Suppressor macrophage treated with lipopolysaccharide for 1 hour (primary cell): ENCODE measurements around the gene CNTN4.
"Not testable (repeated sequence)": the region's sequence is repeated elsewhere in the genome, so short reads cannot be mapped to it uniquely, and the experiment has no call there.

Source experiments
- DNase-seq, 3 donors: peaks; one replicate each; pipeline ENCODE4 v3.0.0-alpha.2; 2020 to 2022

Gene CNTN4

DNA sequence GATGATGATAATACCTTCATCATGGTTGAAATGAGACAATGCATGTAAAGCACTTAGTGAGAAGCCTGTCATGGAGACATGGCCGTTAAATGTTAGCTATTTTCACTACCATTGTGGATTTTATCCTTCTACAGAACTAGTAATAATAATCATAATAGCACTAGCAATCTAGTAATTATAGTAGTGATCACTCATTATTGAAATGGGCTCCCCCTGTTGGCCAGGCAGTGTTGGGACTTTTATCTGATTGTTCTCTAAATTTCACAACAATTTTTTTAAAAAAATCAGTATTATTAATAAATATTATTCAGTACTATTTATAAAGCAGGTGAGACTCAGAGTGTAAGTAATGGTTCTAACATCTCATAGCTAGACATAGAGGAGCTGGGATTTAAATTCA lies 615.3 kb downstream of the CNTN4 start:
- DNase-seq, result peak in 1 of 3 donors; percentile 0

DNA sequence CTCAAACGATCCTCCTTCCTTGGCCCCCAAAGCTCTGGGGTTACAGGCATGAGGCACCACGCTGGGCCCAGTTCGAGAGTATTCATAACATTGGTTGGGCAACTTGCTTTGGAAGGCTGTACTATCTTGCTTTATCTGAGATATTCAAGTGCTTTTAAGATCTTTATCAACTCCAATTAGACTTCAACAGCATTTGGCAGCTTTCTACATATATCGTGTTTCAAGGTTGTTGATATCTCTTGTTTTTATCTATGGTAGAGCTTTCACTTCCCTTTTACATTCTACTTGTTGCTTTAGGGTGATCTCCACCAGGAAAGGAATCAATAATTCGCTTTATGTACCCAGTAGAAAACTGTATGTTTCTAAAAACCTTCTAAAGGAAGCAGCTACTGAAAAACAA lies 616.2 kb downstream of the CNTN4 start:
- no peak for DNase-seq

- DNase-seq, result no peak
These were observed 628.4 kb downstream of the CNTN4 start for GRCh38 chr3:2727101-2727500.

DNA sequence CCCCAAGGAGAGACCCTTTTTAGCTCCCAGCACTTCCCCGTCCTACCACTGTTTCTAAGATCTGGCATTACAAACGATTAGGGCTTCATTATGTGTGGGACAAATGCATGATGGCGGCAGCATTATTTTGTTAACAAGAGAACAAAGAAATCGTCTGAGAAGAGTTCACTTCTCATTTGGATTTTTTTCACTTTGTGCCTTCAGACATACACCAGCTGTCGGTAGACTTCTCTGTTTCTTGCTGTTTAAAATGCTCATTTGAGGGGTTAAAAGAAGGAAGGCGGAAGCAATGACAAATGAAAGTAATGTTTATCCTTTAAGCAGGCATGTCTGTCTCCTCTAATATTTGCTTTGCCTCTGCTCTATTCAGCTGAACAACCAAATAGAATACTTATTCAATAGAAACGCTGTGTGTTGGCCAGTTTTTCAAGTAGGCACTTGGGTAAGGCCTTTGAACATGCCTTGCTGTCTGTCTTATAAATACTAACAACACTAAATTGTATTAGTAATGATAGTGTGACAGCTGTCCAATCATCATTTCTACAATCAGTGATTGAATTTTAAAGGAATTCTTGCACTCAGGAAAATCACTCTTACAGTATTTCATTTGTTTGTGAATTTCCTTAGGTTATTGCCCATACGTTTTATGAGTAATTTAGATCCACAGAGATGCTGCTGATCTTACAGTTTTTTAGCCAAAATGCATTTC lies 629.1 kb downstream of the CNTN4 start:
- no peak for DNase-seq

DNA sequence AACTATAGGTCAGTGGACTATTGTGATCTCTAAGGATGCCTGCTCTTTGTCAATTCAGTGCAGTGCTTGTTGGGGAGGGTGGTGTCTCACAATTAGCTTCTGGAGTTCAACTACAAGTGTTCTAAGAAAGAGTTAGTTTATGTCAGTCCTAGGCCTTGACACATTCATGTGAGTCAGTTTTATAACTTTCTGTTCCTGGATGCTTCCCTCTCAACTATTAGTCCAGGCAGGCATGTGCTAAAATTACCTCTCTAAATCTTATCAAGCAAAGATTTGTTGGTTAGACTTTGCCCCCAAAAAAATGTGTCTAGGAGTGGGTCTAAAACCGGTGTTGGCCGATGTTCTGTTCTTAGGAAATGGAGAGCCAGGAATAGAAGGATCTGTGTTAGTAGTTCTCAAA lies 633.2 kb downstream of the CNTN4 start:
- no peak for DNase-seq

DNA sequence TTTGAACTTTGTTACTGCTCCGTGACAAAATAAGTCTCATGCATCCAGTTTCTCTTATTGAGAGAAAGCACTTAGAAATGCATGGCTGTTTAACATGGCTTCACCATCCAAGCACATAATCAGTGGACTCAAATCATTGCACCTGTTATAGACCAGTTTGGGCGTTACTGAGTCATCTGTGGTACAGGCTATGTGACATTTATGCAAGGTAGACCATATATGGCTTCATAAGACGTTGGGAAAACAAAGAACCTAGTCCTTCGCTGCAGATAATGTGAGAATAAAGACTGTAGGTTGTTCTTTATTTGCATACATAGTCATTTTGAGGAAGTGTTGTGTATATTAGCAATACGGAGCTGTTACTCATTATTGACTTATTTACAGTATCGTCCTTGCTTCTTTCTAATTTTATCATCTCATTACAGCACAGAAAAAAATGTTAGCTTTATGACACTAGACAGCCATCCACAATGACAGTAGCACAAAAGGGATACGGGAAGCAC lies 636.8 kb downstream of the CNTN4 start:
- DNase-seq, result no peak

- no peak for DNase-seq
These were observed 642.9 kb downstream of the CNTN4 start for GRCh38 chr3:2741516-2741915.

GRCh38 chr3:2765002-2765579 lies 666.4 kb downstream of the CNTN4 start:
- no peak for DNase-seq

DNA sequence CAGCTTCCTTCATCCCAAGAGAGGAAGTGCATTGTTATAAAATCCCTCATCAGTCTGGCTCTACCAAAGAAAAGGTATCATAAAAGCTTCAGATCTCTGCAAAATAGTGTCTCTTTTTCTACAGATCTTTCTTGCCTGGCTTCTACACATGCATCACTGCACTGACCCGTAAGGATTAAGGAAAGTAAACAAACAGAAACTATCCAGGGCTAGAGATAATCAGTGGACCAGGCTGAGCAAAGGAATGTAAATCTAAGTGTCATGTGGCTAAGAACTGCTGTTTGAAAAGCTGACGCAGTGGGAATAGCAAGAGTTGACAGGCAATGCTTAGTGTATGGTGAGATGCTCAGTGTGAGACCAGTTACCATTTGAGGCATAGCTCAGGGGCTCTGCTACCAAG lies 671.8 kb downstream of the CNTN4 start:
- no peak for DNase-seq

GRCh38 chr3:2771193-2771592 lies 672.5 kb downstream of the CNTN4 start:
- DNase-seq, result no peak

GRCh38 chr3:2771741-2772140 lies 673.1 kb downstream of the CNTN4 start:
- DNase-seq, result no peak

DNA sequence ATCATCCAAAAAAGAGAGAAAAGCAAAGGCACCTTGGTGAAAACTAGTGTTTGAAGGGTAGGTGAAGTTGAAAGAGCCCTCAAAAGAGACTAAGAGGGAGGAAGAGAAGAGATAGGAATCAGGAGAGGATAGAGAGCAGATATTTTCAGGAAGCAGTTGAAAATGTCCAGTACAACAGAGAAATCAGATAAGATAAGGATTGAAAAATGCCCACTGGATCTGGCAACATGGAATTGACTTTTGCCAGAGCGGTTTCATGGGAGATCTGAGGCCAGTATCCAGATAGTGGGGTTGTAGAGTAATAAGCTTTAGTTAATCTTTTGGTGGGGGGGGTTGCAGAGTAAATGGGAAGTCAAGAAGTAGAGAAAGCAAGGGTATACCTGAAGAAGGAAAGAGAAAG lies 674.1 kb downstream of the CNTN4 start:
- no peak for DNase-seq

GRCh38 chr3:2774481-2775249 lies 676.0 kb downstream of the CNTN4 start:
- no peak for DNase-seq

DNA sequence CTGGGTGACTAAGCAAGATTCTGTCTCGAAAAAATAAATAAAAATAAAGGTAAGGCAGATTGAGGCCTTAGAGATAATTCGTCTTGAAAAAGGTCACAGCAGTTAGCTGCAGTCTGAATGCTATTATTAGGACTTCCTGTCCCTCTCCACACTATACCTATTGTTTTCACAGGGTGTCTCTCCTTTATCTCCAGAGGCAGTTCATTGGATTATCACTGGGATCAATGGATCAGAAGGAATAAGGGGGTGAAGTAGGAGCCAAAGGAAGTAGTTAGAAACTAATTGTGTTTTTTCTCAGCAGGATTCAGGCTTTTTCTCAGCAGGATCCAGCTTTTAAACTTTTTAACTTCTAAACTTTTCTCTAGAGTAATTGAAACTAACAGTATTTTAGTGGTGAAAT lies 684.6 kb downstream of the CNTN4 start:
- DNase-seq, result no peak

DNA sequence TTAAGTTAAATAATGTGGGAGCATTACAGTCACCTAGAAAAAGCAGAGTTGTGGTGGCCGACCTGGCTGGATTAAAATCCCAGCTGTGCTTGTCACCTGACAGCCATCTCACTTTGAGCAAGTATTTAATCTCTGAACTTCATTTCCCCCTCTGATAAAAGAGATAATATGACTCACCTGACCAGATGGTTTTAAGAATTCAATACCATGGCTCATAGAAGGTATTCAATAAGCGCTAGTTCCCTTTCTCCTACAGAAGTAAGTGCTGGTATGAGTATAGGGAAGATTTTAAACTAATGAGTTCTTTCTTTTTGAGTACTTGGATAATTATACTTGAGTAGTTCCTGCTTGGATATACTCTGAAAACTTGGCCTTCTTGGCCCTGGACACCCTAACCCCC lies 686.0 kb downstream of the CNTN4 start:
- no peak for DNase-seq

- no peak for DNase-seq
These were observed 691.7 kb downstream of the CNTN4 start for GRCh38 chr3:2790266-2790815.

- DNase-seq, result no peak
These were observed 693.8 kb downstream of the CNTN4 start for GRCh38 chr3:2792432-2792831.

- DNase-seq, result no peak
These were observed 695.3 kb downstream of the CNTN4 start for GRCh38 chr3:2793987-2794386.

DNA sequence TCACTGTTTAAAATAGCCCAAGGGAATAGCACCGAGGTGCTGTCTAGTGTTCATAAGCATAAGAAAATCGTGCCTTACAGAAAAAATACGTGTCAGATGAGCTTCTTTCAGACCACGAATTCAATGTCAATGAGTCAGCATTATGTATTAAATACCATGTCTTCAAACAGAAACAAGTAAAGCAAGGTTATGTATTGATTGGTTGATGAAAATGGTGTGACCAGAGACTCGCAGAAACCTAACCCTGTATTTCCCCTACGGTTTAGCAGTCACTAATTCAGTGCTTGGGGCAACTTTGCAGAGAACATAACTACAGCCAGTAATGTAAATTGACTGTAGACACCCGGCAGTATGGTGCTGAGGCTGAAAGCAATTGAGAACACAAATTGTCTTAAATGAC lies 703.8 kb downstream of the CNTN4 start:
- no peak for DNase-seq

DNA sequence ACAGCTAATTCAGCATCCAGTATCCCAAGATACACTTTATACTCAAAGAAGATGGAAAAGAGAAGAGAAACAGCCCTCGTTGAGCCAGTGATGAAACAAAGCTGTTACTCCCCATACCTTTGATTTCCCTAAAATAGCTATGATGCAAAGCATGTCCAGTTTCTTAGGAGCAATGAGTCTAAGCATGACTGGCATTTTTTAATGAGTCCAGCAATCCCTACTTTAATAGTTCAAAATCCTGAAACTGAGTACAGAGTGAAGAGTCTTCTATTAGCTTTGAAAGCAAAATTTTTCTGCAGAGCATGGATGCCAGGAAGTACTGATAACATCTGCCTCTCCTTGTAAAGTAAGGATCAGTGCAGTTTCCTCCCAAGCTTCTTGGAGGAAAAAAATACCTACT lies 708.8 kb downstream of the CNTN4 start:
- DNase-seq, result no peak

DNA sequence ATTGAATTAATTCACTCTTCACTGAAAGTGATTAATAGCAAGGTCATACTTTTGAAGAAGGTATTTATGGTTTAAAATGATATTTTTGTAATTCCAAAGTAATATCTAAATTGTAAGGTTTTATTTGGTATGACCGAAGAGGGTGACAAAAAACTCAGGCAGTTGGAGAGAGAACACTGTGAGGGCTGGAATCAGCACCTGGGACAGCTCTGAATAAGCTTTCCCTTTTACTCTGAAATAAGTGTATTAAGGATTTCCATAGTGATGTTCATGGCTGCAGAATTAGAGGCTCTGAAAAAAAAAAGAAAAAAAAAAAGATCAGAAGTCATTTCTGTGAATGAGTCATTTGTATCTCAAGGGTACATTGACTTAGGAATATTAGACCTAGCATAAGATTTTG lies 712.1 kb downstream of the CNTN4 start:
- no peak for DNase-seq

DNA sequence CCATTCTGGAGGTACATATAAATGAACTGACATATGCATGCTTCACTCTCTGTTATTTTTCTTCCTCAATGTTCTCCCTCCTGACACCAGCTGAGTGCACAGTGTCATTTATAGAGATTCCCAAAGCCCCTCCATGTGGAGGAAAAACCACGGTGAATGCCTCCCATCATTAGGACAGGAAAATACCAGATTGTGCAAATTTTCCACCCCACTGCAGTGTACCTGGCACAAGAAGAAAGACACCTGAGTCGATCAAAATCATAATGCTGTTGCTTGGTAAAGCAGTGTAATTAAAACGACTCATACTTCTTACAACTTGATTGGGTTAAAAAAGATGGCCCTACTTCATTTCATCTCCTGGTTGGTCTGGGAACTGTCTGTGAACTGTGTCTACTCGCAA lies 720.9 kb downstream of the CNTN4 start:
- no peak for DNase-seq

GRCh38 chr3:2820982-2821381 lies 722.3 kb downstream of the CNTN4 start:
- DNase-seq, result not testable (repeated sequence)

GRCh38 chr3:2822611-2823010 lies 723.9 kb downstream of the CNTN4 start:
- DNase-seq, result no peak
